Naive B cell (primary cell): ENCODE measurements around the gene EIF4B. TPM values are rescaled to one million over a fixed set of nuclear protein-coding genes. Genes with fewer than 3 reads are reported as not detected.
"Not testable (repeated sequence)": the region's sequence is repeated elsewhere in the genome, so short reads cannot be mapped to it uniquely, and the experiment has no call there.

Experiments
- ATAC-seq, 2 donors: fragments of 150-1000 bp; cut with Tn5 transposase; 2 replicates each; pipeline ENCODE4 v1.10.0; 2021; ENCODE audit warnings: low read depth in 2 of 2, mild to moderate bottlenecking in 2 of 2, moderate library complexity in 2 of 2
- DNase-seq: peaks from one replicate; pipeline ENCODE4 v3.0.0; 2022
- H3K27ac Mint-ChIP-seq, 6 donors: one replicate each; pipeline ENCODE4 v1.8.0; 2020 to 2022; ENCODE audit warnings: mild to moderate bottlenecking in 6 of 6, mixed read lengths in 6 of 6, moderate library complexity in 5 of 6, inconsistent platforms in 2 of 6
- H3K27me3 Mint-ChIP-seq, 3 donors: one replicate each; pipeline ENCODE4 v1.8.0; 2021 to 2022; ENCODE audit warnings: mixed read lengths in 3 of 3, mild to moderate bottlenecking in 1 of 3
- H3K36me3 Mint-ChIP-seq, 2 donors: one replicate each; pipeline ENCODE4 v1.8.0; 2020 to 2022; ENCODE audit warnings: mixed read lengths in 2 of 2, inconsistent platforms in 1 of 2, mild to moderate bottlenecking in 1 of 2
- H3K4me1 Mint-ChIP-seq, 3 donors: one replicate each; pipeline ENCODE4 v1.8.0; 2020 to 2022; ENCODE audit warnings: mixed read lengths in 3 of 3, inconsistent platforms in 1 of 3, mild to moderate bottlenecking in 1 of 3, moderate library complexity in 1 of 3
- H3K4me3 Mint-ChIP-seq, 8 donors: one replicate each; pipeline ENCODE4 v1.8.0; 2020 to 2022; ENCODE audit warnings: mild to moderate bottlenecking in 8 of 8, mixed read lengths in 8 of 8, moderate library complexity in 8 of 8, inconsistent platforms in 2 of 8
- H3K9me3 Mint-ChIP-seq, 7 donors: one replicate each; pipeline ENCODE4 v1.8.0; 2020 to 2022; ENCODE audit warnings: mixed read lengths in 7 of 7, mild to moderate bottlenecking in 5 of 7, inconsistent platforms in 2 of 7, moderate library complexity in 1 of 7
- polyA plus RNA-seq, 6 donors: library from polyadenylated mRNA; unstranded; fragments of 300-500 nt; fragmentation: Illumina TruSeq; gene quantifications; one replicate each; pipeline ENCODE4 v1.2.3, GENCODE V29; 2021; ENCODE audit warnings: low read depth in 6 of 6

Gene EIF4B
- polyA plus RNA-seq, 6 donors from 2014 or later: 69.1 to 104 (median 87.0) TPM

GRCh38 chr12:52980096-52980649, 26.1 kb upstream of the EIF4B start:
- DNase-seq (no peak), ATAC-seq (no peak)

GRCh38 chr12:52980650-52981423, 25.4 kb upstream of the EIF4B start:
- DNase-seq (peak; percentile 74), ATAC-seq (peak; percentile 84 to 97)
- no peaks in the 10 kb centered on the region for H3K9me3 Mint-ChIP-seq
- peak overlapping the region in 1 of 8 donors; percentile 41 for H3K4me3 Mint-ChIP-seq
- peaks cover 0 to 1% (median 0%) of the 10 kb centered on the region in 3 donors for H3K4me1 Mint-ChIP-seq
- peak overlapping the region in 1 of 6 donors; percentile 40 for H3K27ac Mint-ChIP-seq
- no peaks in the 10 kb centered on the region for H3K36me3 Mint-ChIP-seq
- H3K27me3 Mint-ChIP-seq: peaks cover 35 to 59% (median 57%) of the 10 kb centered on the region in 3 donors

More at GRCh38 chr12:52980096-52980649, 26.1 kb upstream of the EIF4B start:
- H3K9me3 Mint-ChIP-seq: no peaks in the 10 kb centered on the region
- H3K4me3 Mint-ChIP-seq: no peak overlapping the region
- H3K4me1 Mint-ChIP-seq: peaks cover 0 to 1% (median 0%) of the 10 kb centered on the region in 3 donors
- H3K27me3 Mint-ChIP-seq: peaks cover 31 to 54% (median 54%) of the 10 kb centered on the region in 3 donors
- no peaks in the 10 kb centered on the region for H3K36me3 Mint-ChIP-seq
- no peak overlapping the region for H3K27ac Mint-ChIP-seq

- DNase-seq (no peak), ATAC-seq (no peak)
- Mint-ChIP-seq H3K36me3 (no peaks in the 10 kb centered on the region), H3K4me1 (peaks cover 0 to 1% (median 0%) of the 10 kb centered on the region in 3 donors), H3K27ac (no peak overlapping the region), H3K4me3 (no peak overlapping the region), H3K27me3 (peaks cover 21 to 34% (median 29%) of the 10 kb centered on the region in 3 donors), H3K9me3 (no peaks in the 10 kb centered on the region)
Observed at GRCh38 chr12:52984136-52984535, 22.1 kb upstream of the EIF4B start.

GRCh38 chr12:52988898-52989297, 17.4 kb upstream of the EIF4B start:
- Mint-ChIP-seq H3K4me3 (no peak overlapping the region), H3K4me1 (no peaks in the 10 kb centered on the region), H3K27ac (no peak overlapping the region), H3K9me3 (no peaks in the 10 kb centered on the region), H3K27me3 (peaks cover 11 to 18% (median 13%) of the 10 kb centered on the region in 3 donors), H3K36me3 (no peaks in the 10 kb centered on the region)
- ATAC-seq: no peak
- DNase-seq: no peak

- Mint-ChIP-seq H3K4me1 (no peaks in the 10 kb centered on the region), H3K4me3 (no peak overlapping the region), H3K27ac (no peak overlapping the region), H3K27me3 (peaks cover 6 to 12% (median 10%) of the 10 kb centered on the region in 3 donors), H3K36me3 (no peaks in the 10 kb centered on the region), H3K9me3 (no peaks in the 10 kb centered on the region)
- DNase-seq (no peak), ATAC-seq (no peak)
Observed at GRCh38 chr12:52990206-52990605, 16.1 kb upstream of the EIF4B start.

GRCh38 chr12:52992240-52992639, 14.0 kb upstream of the EIF4B start:
- DNase-seq, H3K27me3 Mint-ChIP-seq, H3K27ac Mint-ChIP-seq, H3K36me3 Mint-ChIP-seq, H3K4me1 Mint-ChIP-seq, H3K9me3 Mint-ChIP-seq, H3K4me3 Mint-ChIP-seq, ATAC-seq: not testable (repeated sequence)

- no peak overlapping the region for H3K27ac Mint-ChIP-seq
- DNase-seq: no peak
- H3K9me3 Mint-ChIP-seq: no peaks in the 10 kb centered on the region
Observed at GRCh38 chr12:52992699-52993557, 13.3 kb upstream of the EIF4B start.

GRCh38 chr12:52993558-52993869, 12.7 kb upstream of the EIF4B start:
- ATAC-seq: no peak
- no peak overlapping the region for H3K4me3 Mint-ChIP-seq
- H3K4me1 Mint-ChIP-seq: no peaks in the 10 kb centered on the region
- H3K9me3 Mint-ChIP-seq: no peaks in the 10 kb centered on the region
- H3K36me3 Mint-ChIP-seq: no peaks in the 10 kb centered on the region
- no peak overlapping the region for H3K27ac Mint-ChIP-seq
- H3K27me3 Mint-ChIP-seq: peaks cover 0 to 8% (median 5%) of the 10 kb centered on the region in 3 donors
- DNase-seq: no peak

More at GRCh38 chr12:52992699-52993557, 13.3 kb upstream of the EIF4B start:
- Mint-ChIP-seq H3K27me3 (peaks cover 0 to 8% (median 5%) of the 10 kb centered on the region in 3 donors), H3K36me3 (no peaks in the 10 kb centered on the region), H3K4me1 (no peaks in the 10 kb centered on the region), H3K4me3 (no peak overlapping the region)
- ATAC-seq: no peak

GRCh38 chr12:53004178-53004577, 2.1 kb upstream of the EIF4B start:
- Mint-ChIP-seq H3K4me3 (peak overlapping the region in 3 of 8 donors; percentile 12 to 44 (median 27)), H3K4me1 (peaks cover 21 to 40% (median 30%) of the 10 kb centered on the region in 3 donors), H3K27ac (peak overlapping the region in 1 of 6 donors; percentile 27)

GRCh38 chr12:53004582-53004981, 1.7 kb upstream of the EIF4B start:
- Mint-ChIP-seq H3K36me3 (no peaks in the 10 kb centered on the region), H3K27ac (peak overlapping the region in 2 of 6 donors; percentile 27 to 98), H3K4me1 (peaks cover 21 to 43% (median 30%) of the 10 kb centered on the region in 3 donors), H3K27me3 (peaks cover 0 to 15% (median 5%) of the 10 kb centered on the region in 3 donors), H3K4me3 (peak overlapping the region in 4 of 8 donors; percentile 12 to 100 (median 52)), H3K9me3 (no peaks in the 10 kb centered on the region)
- no peak for DNase-seq
- no peak for ATAC-seq

More at GRCh38 chr12:53004178-53004577, 2.1 kb upstream of the EIF4B start:
- DNase-seq: no peak
- Mint-ChIP-seq H3K27me3 (peaks cover 0 to 16% (median 6%) of the 10 kb centered on the region in 3 donors), H3K36me3 (no peaks in the 10 kb centered on the region), H3K9me3 (no peaks in the 10 kb centered on the region)
- no peak for ATAC-seq

GRCh38 chr12:53005215-53005985, 856 bp upstream of the EIF4B start:
- peak overlapping the region; percentile 97 to 100 (median 99) for H3K27ac Mint-ChIP-seq
- ATAC-seq (no peak), DNase-seq (no peak)
- peak overlapping the region; percentile 96 to 100 (median 99) for H3K4me3 Mint-ChIP-seq
- H3K9me3 Mint-ChIP-seq: no peaks in the 10 kb centered on the region
- H3K27me3 Mint-ChIP-seq: peaks cover 0 to 9% (median 0%) of the 10 kb centered on the region in 3 donors
- H3K36me3 Mint-ChIP-seq: no peaks in the 10 kb centered on the region
- peaks cover 27 to 52% (median 36%) of the 10 kb centered on the region in 3 donors for H3K4me1 Mint-ChIP-seq

- H3K36me3 Mint-ChIP-seq: peaks cover 0 to 6% of the 10 kb centered on the region in 2 donors
- H3K9me3 Mint-ChIP-seq: no peaks in the 10 kb centered on the region
- H3K27me3 Mint-ChIP-seq: no peaks in the 10 kb centered on the region
- peak; percentile 68 for DNase-seq
- peaks cover 31 to 64% (median 37%) of the 10 kb centered on the region in 3 donors for H3K4me1 Mint-ChIP-seq
- H3K27ac Mint-ChIP-seq: peak overlapping the region; percentile 97 to 100 (median 99)
- H3K4me3 Mint-ChIP-seq: peak overlapping the region; percentile 96 to 100 (median 99)
- peak; percentile 22 to 28 for ATAC-seq
Observed at GRCh38 chr12:53006810-53007309, 604 bp downstream of the EIF4B start.
